Measurements from ENCODE around the gene SMARCC2. TPM values are rescaled to one million over a fixed set of nuclear protein-coding genes. Genes with fewer than 3 reads are reported as not detected.

The SMARCC2 gene
- total RNA-seq, 1 donor from 2014 or later: 196 TPM

GRCh38 chr12:56127485-56127887, 61.8 kb downstream of the SMARCC2 start:
- Mint-ChIP-seq H3K4me1 (ENCODE audit: low read depth, unreplicated experiment) (peaks cover 15% of the 10 kb centered on the region), H3K27me3 (ENCODE audit: unreplicated experiment) (peaks cover 14% of the 10 kb centered on the region), H3K27ac (ENCODE audit: unreplicated experiment) (peak overlapping the region; percentile 95), H3K9me3 (ENCODE audit: unreplicated experiment) (peaks cover 12% of the 10 kb centered on the region), H3K4me3 (ENCODE audit: unreplicated experiment) (peak overlapping the region; percentile 99), H3K36me3 (ENCODE audit: unreplicated experiment) (no peaks in the 10 kb centered on the region)
- no peak for DNase-seq
- no peak for TF ChIP-seq CTCF (IDR thresholded peaks at IDR 0.05; ENCODE audit: partially characterized antibody, unreplicated experiment)

DNA sequence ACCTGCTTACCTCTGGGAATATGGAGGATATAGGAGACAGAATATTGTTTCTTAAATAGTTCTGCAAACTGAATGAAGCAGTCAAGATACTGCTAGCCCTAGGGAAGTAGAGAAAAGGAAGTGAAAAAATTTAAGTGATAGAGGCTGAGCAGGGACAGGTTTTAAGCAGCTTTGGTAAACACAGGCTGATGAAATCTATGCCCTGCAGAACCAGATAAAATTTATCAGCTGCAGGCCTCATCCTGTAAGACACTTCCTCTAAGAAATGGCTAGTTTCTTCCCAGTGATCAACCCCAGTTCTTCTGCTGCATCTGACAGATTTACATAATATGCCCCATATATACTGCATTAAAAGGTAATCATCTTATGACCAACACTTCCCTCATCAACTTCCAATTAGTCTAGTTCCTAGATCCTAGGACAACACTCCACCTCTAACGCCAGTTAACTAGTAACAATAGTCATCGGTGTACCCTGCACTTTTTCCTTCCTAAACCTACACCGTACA, 62.5 kb downstream of the SMARCC2 start:
- Mint-ChIP-seq H3K9me3 (ENCODE audit: unreplicated experiment) (peaks cover 12% of the 10 kb centered on the region), H3K4me3 (ENCODE audit: unreplicated experiment) (peak overlapping the region; percentile 58), H3K4me1 (ENCODE audit: low read depth, unreplicated experiment) (peaks cover 15% of the 10 kb centered on the region), H3K36me3 (ENCODE audit: unreplicated experiment) (no peaks in the 10 kb centered on the region), H3K27me3 (ENCODE audit: unreplicated experiment) (peaks cover 13% of the 10 kb centered on the region), H3K27ac (ENCODE audit: unreplicated experiment) (peak overlapping the region; percentile 57)
- TF ChIP-seq CTCF (IDR thresholded peaks at IDR 0.05; ENCODE audit: partially characterized antibody, unreplicated experiment): no peak
- DNase-seq: no peak

- H3K4me1 Mint-ChIP-seq (ENCODE audit: low read depth, unreplicated experiment): peaks cover 15% of the 10 kb centered on the region
- no peak for DNase-seq
- H3K27ac Mint-ChIP-seq (ENCODE audit: unreplicated experiment): no peak overlapping the region
- H3K4me3 Mint-ChIP-seq (ENCODE audit: unreplicated experiment): peak overlapping the region; percentile 7
- H3K27me3 Mint-ChIP-seq (ENCODE audit: unreplicated experiment): peaks cover 13% of the 10 kb centered on the region
- no peaks in the 10 kb centered on the region for H3K36me3 Mint-ChIP-seq (ENCODE audit: unreplicated experiment)
- H3K9me3 Mint-ChIP-seq (ENCODE audit: unreplicated experiment): peaks cover 14% of the 10 kb centered on the region
- TF ChIP-seq CTCF (IDR thresholded peaks at IDR 0.05; ENCODE audit: partially characterized antibody, unreplicated experiment): no peak
Observed at GRCh38 chr12:56124133-56124532, 65.2 kb downstream of the SMARCC2 start.

GRCh38 chr12:56122637-56123036, 66.6 kb downstream of the SMARCC2 start:
- H3K27me3 Mint-ChIP-seq (ENCODE audit: unreplicated experiment): peaks cover 11% of the 10 kb centered on the region
- no peak overlapping the region for H3K27ac Mint-ChIP-seq (ENCODE audit: unreplicated experiment)
- H3K4me3 Mint-ChIP-seq (ENCODE audit: unreplicated experiment): no peak overlapping the region
- no peak for TF ChIP-seq CTCF (IDR thresholded peaks at IDR 0.05; ENCODE audit: partially characterized antibody, unreplicated experiment)
- H3K9me3 Mint-ChIP-seq (ENCODE audit: unreplicated experiment): peaks cover 11% of the 10 kb centered on the region
- no peaks in the 10 kb centered on the region for H3K36me3 Mint-ChIP-seq (ENCODE audit: unreplicated experiment)
- DNase-seq: no peak
- peaks cover 25% of the 10 kb centered on the region for H3K4me1 Mint-ChIP-seq (ENCODE audit: low read depth, unreplicated experiment)

GRCh38 chr12:56121204-56121870, 67.9 kb downstream of the SMARCC2 start:
- H3K4me1 Mint-ChIP-seq (ENCODE audit: low read depth, unreplicated experiment): peaks cover 18% of the 10 kb centered on the region
- no peak for DNase-seq
- no peaks in the 10 kb centered on the region for H3K36me3 Mint-ChIP-seq (ENCODE audit: unreplicated experiment)

More at GRCh38 chr12:56121204-56121870, 67.9 kb downstream of the SMARCC2 start:
- TF ChIP-seq CTCF (IDR thresholded peaks at IDR 0.05; ENCODE audit: partially characterized antibody, unreplicated experiment): no peak
- H3K9me3 Mint-ChIP-seq (ENCODE audit: unreplicated experiment): peaks cover 15% of the 10 kb centered on the region
- no peak overlapping the region for H3K4me3 Mint-ChIP-seq (ENCODE audit: unreplicated experiment)
- peaks cover 13% of the 10 kb centered on the region for H3K27me3 Mint-ChIP-seq (ENCODE audit: unreplicated experiment)
- H3K27ac Mint-ChIP-seq (ENCODE audit: unreplicated experiment): no peak overlapping the region
